HG03432 (cell line): ENCODE measurements around the gene SORCS3.

Experiments
- ATAC-seq: cut with Tn5 transposase; IDR thresholded peaks from one replicate; pipeline ENCODE4 v1.9.1; 2021; ENCODE audit warnings: mild to moderate bottlenecking, moderate library complexity; ENCODE audit not compliant: unreplicated experiment

The SORCS3 gene

GRCh38 chr10:104641187-104641936 is at the start of gene SORCS3:
TSS of gene SORCS3 (plus strand) at chr10:104641290.
- ATAC-seq, result no peak

DNA sequence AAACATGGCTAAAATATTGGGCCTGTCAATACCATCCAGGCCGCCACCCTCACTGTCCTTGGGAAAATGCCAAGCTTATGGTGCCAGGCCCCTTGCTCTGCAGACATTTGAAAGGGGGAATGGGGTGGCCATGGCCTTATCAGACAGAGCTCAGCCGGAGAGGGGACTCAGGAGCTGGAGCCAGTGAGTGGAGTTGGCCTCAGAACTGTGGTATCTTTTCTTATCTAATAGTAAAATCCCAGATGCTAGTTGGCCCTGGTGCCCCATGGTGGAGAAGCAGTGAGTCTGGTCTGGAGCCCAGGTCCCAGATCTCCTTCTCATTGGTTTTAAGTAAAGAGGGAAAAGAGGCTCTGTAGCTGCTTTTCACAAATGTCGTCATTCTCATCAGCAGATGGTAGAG is 49.6 kb upstream of the SORCS3 start:
- ATAC-seq, result no peak

GRCh38 chr10:104601166-104601565 is 39.9 kb upstream of the SORCS3 start:
- no peak for ATAC-seq

- ATAC-seq, result no peak
These were observed 32.8 kb upstream of the SORCS3 start for GRCh38 chr10:104608091-104608828.

DNA sequence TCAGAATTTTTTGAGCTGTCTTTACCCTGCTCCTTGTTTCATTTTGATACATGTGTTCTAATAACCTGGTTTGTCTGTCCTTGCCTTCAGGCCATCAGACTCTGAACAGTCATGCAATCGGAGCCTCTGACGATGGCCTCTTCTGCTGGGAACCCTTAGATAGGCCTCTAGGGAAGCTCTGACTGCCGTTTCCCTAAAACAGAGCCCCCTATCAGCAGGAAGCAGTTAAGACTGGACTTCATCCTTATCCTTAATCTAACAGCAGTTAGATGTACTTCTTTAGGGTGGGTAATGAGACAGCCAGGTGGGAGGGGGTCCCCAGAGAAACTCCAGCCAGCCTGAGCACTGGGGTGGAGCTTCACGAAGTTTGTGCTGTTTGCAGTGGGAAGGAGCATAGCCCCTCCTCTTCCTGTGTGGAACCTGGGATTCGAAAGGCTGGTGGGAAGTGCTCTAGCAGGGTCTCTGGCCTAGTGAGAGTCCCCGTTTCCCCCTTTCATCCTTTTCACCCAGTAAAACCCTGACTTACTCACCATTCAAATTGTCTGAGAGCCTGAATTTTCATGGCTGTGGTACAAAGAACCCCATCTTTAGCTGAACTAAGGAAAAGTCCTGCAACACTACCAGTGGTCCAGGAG is 28.4 kb upstream of the SORCS3 start:
- no peak for ATAC-seq

DNA sequence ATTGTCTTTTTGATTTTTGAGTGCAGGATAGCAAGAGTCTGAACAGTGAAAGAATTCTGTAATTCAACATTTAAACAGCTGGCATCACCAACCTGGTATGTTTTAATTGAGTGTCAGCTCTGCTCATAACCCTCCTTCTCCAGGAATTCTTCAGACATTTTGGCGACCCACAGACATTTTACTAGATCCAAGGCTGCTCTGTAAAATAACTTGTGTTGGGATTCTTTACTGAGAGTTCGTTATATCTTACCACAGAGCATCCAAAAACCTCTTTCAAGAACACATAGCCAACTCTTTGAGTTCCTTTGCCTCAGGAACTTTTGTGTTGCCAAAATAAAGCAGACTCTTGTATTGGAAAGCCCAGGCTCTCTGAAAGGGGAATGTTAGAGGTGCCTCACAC is 27.7 kb upstream of the SORCS3 start:
- no peak for ATAC-seq

DNA sequence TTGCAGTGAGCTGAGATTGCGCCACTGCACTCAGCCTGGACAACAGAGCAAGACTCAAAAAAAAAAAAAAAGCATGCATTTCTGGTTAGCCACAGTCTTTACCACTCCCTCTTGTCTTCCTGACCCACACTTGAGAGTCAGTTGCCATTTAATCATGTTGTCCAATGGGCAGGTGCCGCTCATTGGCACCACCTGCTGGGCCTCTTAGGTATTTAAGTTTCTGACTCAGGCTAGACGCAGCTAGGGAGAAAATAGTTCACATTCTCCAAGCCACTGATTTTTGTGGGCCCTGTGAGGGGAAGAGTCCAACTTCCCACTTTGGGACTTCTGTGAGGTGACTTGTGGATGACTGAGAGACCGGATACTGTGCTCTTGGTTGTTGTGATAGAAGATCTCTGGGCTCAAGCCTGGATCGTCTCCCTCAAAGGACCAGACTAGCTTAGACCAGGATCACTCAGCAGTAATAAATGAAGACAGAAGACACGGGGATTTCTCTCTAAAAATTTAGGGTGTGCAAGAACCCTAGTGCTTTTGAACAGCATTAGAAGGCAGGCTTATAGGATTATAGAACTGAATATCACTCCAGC is 26.8 kb upstream of the SORCS3 start:
- ATAC-seq, result peak; percentile 60

DNA sequence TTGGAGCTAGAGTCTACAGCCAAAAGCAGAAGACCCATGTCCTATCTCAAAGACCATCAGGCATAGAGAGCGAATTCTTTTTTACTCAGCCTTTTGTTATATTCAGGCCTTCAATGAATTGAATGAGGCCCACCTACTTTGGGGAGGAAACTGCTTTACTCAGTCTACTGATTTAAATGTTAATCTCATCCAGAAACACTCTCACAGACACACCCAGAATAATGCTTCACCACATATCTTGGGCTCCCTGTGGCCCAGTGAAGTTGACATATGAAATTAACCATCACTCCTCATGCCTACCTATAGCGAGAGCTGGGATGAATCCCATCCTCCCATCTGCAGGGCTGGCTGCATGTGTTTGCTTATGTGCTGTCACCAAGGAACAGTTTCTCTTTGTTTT is 26.0 kb upstream of the SORCS3 start:
- ATAC-seq, result no peak

DNA sequence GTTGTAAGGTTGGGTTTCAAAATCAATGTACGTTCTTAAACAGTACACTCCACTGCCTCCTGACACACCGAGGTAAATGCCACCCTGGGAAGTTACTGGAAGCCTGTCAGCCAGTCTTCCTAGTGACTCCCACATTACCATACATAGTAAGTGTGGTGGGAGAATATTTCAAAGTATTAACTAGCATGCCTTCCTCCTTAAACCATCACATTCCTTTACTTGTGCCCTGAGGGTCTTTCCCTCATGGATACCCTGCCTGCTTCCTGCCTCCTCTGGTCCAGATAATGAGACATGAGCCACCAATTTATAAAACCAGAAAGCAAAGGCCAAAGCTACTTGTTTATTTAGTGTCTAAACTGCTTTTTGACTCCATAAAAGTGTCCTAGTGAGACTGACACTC is 23.3 kb upstream of the SORCS3 start:
- no peak for ATAC-seq

DNA sequence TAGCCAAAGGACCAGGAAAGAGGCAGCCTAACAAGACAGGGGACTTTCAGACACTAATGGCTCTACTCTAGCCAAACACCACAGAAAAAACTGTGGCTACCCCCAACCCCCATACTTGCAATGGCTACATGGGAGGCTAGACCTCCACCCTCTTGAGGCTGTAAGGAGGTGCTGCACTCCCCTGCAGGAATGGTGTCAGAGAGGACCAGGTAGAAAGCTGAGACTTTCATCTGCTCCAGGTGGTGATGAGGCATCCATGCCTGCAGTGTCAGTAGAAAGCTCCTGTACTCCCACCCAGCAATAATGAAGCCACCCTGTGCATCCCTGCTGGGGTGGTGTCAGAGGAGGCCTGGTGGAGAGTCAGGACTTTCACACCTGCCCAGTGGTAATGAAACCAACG is 18.9 kb upstream of the SORCS3 start:
- no peak for ATAC-seq

DNA sequence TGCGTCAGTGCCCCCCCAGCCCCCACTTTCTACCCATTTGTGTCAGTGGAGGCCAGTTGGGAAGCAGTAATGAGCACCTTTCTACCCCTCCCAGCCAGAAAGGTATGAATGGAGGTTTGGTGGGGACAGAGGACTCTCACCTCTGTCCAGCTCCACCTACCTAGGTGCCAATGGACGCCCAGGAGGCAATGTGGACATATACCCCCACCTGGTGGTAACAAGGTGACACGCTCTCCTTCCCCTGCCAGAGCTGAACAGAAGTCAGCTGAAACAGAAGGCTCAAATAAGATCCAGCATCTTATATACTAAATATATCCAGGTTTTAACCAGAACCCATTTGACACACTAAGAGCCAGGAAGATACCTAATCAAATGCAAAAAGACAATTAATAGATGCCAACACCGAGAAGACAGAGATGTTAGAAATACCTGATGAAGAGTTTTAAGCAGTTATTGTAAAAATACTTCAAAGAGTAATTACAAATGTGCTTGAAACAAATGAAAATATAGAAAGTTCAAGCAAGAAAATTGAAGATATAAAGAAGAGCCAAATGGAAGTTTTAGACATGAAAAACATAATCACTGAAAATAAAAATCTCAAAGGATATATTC is 18.4 kb upstream of the SORCS3 start:
- peak; percentile 44 for ATAC-seq

- no peak for ATAC-seq
These were observed 10.4 kb upstream of the SORCS3 start for GRCh38 chr10:104630731-104631130.

GRCh38 chr10:104631946-104632345 is 9.1 kb upstream of the SORCS3 start:
- ATAC-seq, result no peak

- ATAC-seq, result peak; percentile 58
These were observed 2.1 kb upstream of the SORCS3 start for GRCh38 chr10:104638861-104639589.

DNA sequence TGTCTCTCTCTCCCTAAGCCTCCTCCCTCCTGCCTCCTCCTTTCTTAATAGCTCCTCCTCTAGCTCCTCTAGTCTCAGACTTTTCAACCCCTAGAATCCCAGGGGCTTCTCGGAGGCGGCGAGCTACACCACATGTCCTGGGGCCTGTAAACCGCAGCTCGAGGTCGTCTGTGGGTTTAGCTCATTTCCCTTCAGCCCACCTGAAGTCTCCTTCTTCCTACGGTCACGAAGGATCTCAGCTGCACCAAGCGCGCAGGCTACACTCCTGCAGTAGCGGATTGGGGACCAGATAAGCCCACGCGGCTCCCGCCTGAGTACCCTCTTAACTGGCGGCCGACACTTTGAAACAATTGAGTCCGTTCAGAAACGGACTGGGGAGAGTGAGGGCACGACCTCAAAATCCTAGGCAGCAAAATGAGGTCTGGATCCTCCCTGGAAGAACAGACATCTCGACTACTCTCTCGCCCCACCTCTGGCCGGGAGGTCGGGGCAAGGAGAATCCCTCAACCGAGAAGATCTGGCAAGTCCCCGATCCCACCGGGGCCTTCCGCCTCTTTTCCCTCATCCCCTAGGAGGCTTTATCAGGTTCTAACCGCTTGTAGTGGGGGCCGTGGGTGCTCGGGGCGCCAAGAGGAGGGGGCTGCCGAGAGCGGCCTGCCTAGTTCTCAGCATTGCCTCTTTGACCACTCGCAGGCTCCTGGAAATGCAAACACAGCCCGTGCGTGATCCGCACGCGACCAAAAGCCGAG is 1.3 kb upstream of the SORCS3 start:
- no peak for ATAC-seq

- ATAC-seq, result no peak
These were observed 527 bp upstream of the SORCS3 start for GRCh38 chr10:104640339-104641186.

GRCh38 chr10:104641937-104642657 is 1.0 kb downstream of the SORCS3 start:
- ATAC-seq, result no peak

DNA sequence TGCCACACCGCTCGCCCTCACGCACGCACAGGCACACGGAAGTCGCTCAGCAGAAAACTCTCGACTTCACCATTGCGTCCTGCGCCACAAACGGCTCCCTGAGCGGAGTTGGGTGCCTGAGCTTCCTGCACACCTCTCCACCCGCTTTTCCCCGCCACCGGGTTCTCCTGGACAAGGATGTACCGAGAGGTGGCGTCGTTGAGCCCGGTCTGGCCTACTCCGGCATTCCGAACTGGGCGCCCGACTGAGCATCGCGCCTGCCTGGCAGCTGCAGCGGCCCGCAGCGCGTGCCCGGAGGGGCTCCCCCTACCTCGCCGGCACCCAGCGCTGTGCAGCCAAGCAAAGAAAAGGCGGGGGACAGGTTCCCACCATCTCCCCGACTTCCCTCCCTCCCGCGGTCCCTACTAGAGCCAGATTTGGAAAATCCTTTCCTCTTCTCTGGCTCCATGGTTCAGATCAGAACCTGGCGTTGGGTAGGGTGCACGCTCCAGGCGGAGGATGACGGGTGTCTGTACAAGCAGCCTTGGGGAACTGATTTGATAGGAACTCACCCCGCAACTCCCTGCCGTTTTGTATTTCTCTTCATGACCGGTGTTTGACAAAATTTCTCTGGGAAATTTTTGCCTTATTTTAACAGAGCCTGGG is 1.7 kb downstream of the SORCS3 start:
- ATAC-seq, result no peak
